Heart right ventricle (tissue), 16 donors: ENCODE data around the gene CYP4F2. TPM values are rescaled to one million over a fixed set of nuclear protein-coding genes. Genes with fewer than 3 reads are reported as not detected.

Source experiments
- ATAC-seq, 8 donors: fragments of 200-7000 bp; cut with Tn5 transposase; one replicate each; pipeline ENCODE4 v1.9.1; 2020; ENCODE audit warnings: mild to moderate bottlenecking in 8 of 8, moderate library complexity in 8 of 8, moderate number of reproducible peaks in 1 of 8
- DNase-seq, 2 donors: peaks; one replicate each; pipeline ENCODE4 v3.0.0-alpha.2; 2020
- H3K27ac ChIP-seq, 10 donors: fragments of 200-600 bp; sonication (generic) in 2 of 10; one replicate each; pipeline versions ENCODE4 v1.5.0 to v1.8.0; 2020 to 2022; ENCODE audit warnings: mild to moderate bottlenecking in 3 of 10
- H3K27me3 ChIP-seq, 7 donors: fragments of 200-600 bp; one replicate each; pipeline ENCODE4 v1.8.0; 2021 to 2022; ENCODE audit warnings: mild to moderate bottlenecking in 2 of 7
- H3K36me3 ChIP-seq, 9 donors: fragments of 200-600 bp; sonication (generic) in 1 of 9; one replicate each; pipeline versions ENCODE4 v1.5.0 to v1.8.0; 2020 to 2022; ENCODE audit warnings: mild to moderate bottlenecking in 2 of 9
- H3K4me1 ChIP-seq, 9 donors: fragments of 200-600 bp; sonication (generic) in 1 of 9; one replicate each; pipeline versions ENCODE4 v1.5.0 to v1.8.0; 2020 to 2022; ENCODE audit warnings: mild to moderate bottlenecking in 4 of 9
- H3K4me3 ChIP-seq, 10 donors: fragments of 200-600 bp; sonication (generic) in 2 of 10; one replicate each; pipeline versions ENCODE4 v1.5.0 to v1.8.0; 2020 to 2022; ENCODE audit warnings: mild to moderate bottlenecking in 7 of 10, moderate library complexity in 2 of 10
- H3K9me3 ChIP-seq, 11 donors: fragments of 200-600 bp in 10 of 11; sonication (generic) in 2 of 11; one replicate each; pipeline versions ENCODE4 v1.5.0 to v1.8.0; 2013 to 2022; ENCODE audit warnings: mild to moderate bottlenecking in 2 of 11, control low read depth in 1 of 11, moderate library complexity in 1 of 11
- WGBS, 2 donors: extraction: QIAGEN DNeasy Blood & Tissue Kit; methylation state at CpG; one replicate each; pipeline ENCODE4 v1.1.7; 2013; ENCODE audit warnings: inconsistent platforms in 1 of 2; 5-methylcytosine and 5-hydroxymethylcytosine counted together
- intact Hi-C, 10 donors: fragments of 100-400 bp; cut with DNase I; formaldehyde crosslinking; loops; one replicate each; pipeline versions ENCODE4 v1.11.1 to v1.14.2; 2022
- polyA plus RNA-seq, 2 donors: library from polyadenylated mRNA; stranded (reverse); fragments of 200-250 nt; gene quantifications; one replicate each; pipeline ENCODE4 v1.2.3, GENCODE V29; 2013
- total RNA-seq, 10 donors: library from RNA; stranded (reverse); fragmentation: NEBNext Ultra II Directional in 3 of 10; extraction: Animal tissue kit (Norgen Biotek cat#: 25700) in 3 of 10; gene quantifications; one replicate each; pipeline versions ENCODE4 v1.2.1 to v1.2.4, GENCODE V29; 2021 to 2023
- TF ChIP-seq, protein P1 (sequence below), 9 donors: fragments of 200-600 bp; sonication (generic) in 2 of 9; IDR thresholded peaks; one replicate each; pipeline versions ENCODE4 v1.5.0 to v1.8.0; 2021 to 2022; ENCODE audit warnings: antibody characterized with exemption in 9 of 9, mild to moderate bottlenecking in 5 of 9, moderate library complexity in 1 of 9
- donor health status: Arrhythmogenic right ventricular cardiomyopathy.
- donor health status: ischemic (EF 13 %, LVEDD 7.1; RV severe dilation, severe dysfunction).
- donor health status: healthy with polysubstance abuse.
- donor health status: DM: no; HTN: yes; CAD: no.
- donor health status: DM: no; HTN: no; CAD: no.
- donor health status: ischemic (EF 25% LVEDD 6.9; RV normal size, moderate dysfunction).
- donor health status: ischemic (EF 25% LVEDD 5.7; RV mildly dilated, moderate dysfunction).
- donor health status: healthy.
- donor health status: DM: yes; HTN: yes; CAD: no.
- donor health status: Ischemic cardiomyopathy.
- donor health status: ischemic (EF 35%, LVEDD 5.7; RV mildly dilated, moderate dysfunction).
- donor health status: nonischemic (EF 11% LVEDD 7.7; RV severe dilation, severe dysfunction).
- donor health status: DM: yes; HTN: yes; CAD: no.
- donor health status: PGD.
- donor health status: ischemic (EF 29% LVEDD 5.4; RV normal size, mild dysfunction).
- donor health status: nonischemic (EF 23%, LVEDD 6.1; RV moderate dilation, normal function).

The CYP4F2 gene
- total and polyA plus RNA-seq, 12 donors, result not detected

- 79 to 86% methylated on average over 3 of the region's 3 CpGs for WGBS, 2 donors
- Histone ChIP-seq H3K4me1 (no peaks in the 10 kb centered on the region), H3K27ac (no peak overlapping the region), H3K9me3 (no peaks in the 10 kb centered on the region), H3K27me3 (peaks cover 0 to 73% (median 50%) of the 10 kb centered on the region in 7 donors), H3K4me3 (no peak overlapping the region), H3K36me3 (no peaks in the 10 kb centered on the region)
- DNase-seq (no peak), ATAC-seq (no peak)
- intact Hi-C loops, result no loop called here
- TF ChIP-seq, protein P1, sequence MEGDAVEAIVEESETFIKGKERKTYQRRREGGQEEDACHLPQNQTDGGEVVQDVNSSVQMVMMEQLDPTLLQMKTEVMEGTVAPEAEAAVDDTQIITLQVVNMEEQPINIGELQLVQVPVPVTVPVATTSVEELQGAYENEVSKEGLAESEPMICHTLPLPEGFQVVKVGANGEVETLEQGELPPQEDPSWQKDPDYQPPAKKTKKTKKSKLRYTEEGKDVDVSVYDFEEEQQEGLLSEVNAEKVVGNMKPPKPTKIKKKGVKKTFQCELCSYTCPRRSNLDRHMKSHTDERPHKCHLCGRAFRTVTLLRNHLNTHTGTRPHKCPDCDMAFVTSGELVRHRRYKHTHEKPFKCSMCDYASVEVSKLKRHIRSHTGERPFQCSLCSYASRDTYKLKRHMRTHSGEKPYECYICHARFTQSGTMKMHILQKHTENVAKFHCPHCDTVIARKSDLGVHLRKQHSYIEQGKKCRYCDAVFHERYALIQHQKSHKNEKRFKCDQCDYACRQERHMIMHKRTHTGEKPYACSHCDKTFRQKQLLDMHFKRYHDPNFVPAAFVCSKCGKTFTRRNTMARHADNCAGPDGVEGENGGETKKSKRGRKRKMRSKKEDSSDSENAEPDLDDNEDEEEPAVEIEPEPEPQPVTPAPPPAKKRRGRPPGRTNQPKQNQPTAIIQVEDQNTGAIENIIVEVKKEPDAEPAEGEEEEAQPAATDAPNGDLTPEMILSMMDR (IDR thresholded peaks at IDR 0.05), result no peak
Observed at GRCh38 chr19:15928321-15928720, 30.4 kb upstream of the CYP4F2 start.

DNA sequence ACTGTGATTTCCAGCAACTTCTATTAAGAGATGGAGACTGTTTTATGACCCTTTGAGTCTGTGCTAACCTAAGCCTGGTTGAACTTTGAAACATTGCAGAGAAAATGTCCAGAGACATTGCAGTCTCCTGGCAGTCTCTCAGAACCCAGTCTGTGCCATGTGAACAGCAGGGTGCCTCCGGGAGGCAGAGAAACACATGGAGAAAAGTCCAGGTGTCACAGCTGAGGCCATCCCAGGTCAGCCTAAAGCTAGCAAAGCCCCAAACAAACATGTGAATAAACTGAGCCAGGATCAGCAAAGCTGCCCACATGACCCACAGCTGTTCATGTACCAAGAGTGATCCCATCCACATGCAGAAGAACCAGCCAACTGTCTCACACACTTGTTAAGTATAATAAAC, 28.6 kb upstream of the CYP4F2 start:
- WGBS, 2 donors, result 0 to 53% methylated on average over 1 of the region's 1 CpG
- H3K9me3 ChIP-seq, result no peaks in the 10 kb centered on the region
- H3K36me3 ChIP-seq, result no peaks in the 10 kb centered on the region
- no peak overlapping the region for H3K4me3 ChIP-seq
- DNase-seq (no peak), ATAC-seq (no peak)
- no peak overlapping the region for H3K27ac ChIP-seq
- TF ChIP-seq, protein P1 (IDR thresholded peaks at IDR 0.05), result no peak
- H3K27me3 ChIP-seq, result peaks cover 0 to 83% (median 58%) of the 10 kb centered on the region in 7 donors
- intact Hi-C loops, result no loop called here
- no peaks in the 10 kb centered on the region for H3K4me1 ChIP-seq

GRCh38 chr19:15923702-15924101, 25.8 kb upstream of the CYP4F2 start:
- Histone ChIP-seq H3K27me3 (peaks cover 0 to 60% (median 37%) of the 10 kb centered on the region in 7 donors), H3K4me1 (no peaks in the 10 kb centered on the region), H3K27ac (no peak overlapping the region), H3K4me3 (no peak overlapping the region), H3K36me3 (no peaks in the 10 kb centered on the region), H3K9me3 (no peaks in the 10 kb centered on the region)
- no peak for ATAC-seq
- WGBS, 2 donors, result 75 to 77% methylated on average over 8 of the region's 8 CpGs
- TF ChIP-seq, protein P1 (IDR thresholded peaks at IDR 0.05), result no peak
- DNase-seq, result no peak
- intact Hi-C loops, result no loop called here

DNA sequence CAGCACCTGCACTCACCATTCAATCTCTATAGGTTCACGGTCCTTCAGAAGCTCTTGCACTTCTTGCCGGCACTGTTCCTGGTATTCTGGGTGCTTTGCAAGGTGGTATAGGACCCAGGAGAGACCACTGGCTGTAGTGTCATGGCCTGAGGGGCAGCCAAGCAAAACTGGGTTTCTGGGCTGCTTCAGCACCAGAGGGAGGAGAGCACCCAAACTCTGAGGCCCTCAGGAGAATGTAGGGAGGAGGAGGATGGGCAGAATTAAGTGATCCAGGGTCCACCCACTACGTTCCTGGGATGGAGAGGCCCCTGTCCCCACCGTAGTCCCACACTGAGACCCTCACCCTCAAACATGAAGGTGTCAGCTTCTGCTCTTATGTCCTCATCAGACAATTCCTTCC, 24.1 kb upstream of the CYP4F2 start:
- H3K27ac ChIP-seq, result no peak overlapping the region
- no peaks in the 10 kb centered on the region for H3K4me1 ChIP-seq
- 55 to 58% methylated on average over 4 of the region's 4 CpGs for WGBS, 2 donors
- H3K36me3 ChIP-seq, result no peaks in the 10 kb centered on the region
- TF ChIP-seq, protein P1 (IDR thresholded peaks at IDR 0.05), result no peak
- H3K27me3 ChIP-seq, result peaks cover 0 to 44% (median 24%) of the 10 kb centered on the region in 7 donors
- H3K4me3 ChIP-seq, result no peak overlapping the region
- no peak for ATAC-seq
- H3K9me3 ChIP-seq, result no peaks in the 10 kb centered on the region
- intact Hi-C loops, result no loop called here
- no peak for DNase-seq
